Epithelial cell of proximal tubule (primary cell): Measurements from ENCODE around the gene TLE6. TPM values are rescaled to one million over a fixed set of nuclear protein-coding genes. Genes with fewer than 3 reads are reported as not detected.

Source experiments
- DNase-seq: peaks from one replicate; pipeline ENCODE4 v3.0.0-alpha.2; 2011; ENCODE audit warnings: low read depth
- H3K4me3 ChIP-seq: 2 replicates; pipeline ENCODE4 v1.5.1; 2011; ENCODE audit warnings: low read depth, mild to moderate bottlenecking, low read length
- CTCF ChIP-seq: conservative IDR thresholded peaks from 2 replicates; pipeline ENCODE4 v1.5.1; 2012; ENCODE audit warnings: low read depth, mild to moderate bottlenecking, low read length
- total RNA-seq: library from RNA; depleted of rRNA; stranded (reverse); fragments of >200 nt; gene quantifications from 2 replicates; pipeline ENCODE4 v1.2.3, GENCODE V29; 2015

TLE6 gene
- total RNA-seq, 1 donor from 2014 or later, result 0.58 TPM

- no peak for TF ChIP-seq CTCF
- no peak for DNase-seq
- H3K4me3 ChIP-seq, result no peak overlapping the region
Observed at GRCh38 chr19:3039641-3040077, 62.3 kb downstream of the TLE6 start.

DNA sequence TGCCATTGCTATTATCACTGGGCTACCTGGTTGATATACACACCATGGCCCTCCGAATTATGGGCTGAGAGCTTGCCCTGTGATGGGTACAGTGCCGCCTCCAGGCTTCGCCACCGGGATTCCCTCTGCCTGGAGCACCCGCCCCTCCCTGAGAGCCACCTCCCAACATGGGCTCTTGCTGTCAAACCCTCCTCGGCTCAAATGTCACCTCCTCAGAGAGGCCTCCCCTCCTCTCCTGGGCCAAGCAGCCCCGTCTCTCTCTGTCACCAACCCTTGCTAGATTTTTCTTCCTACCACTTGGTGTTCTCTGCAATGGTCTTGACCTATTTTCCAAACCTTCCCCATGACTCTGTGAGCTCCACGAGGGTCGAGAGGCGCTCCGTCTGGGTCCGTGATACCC is 64.0 kb downstream of the TLE6 start:
- no peak for TF ChIP-seq CTCF
- DNase-seq, result no peak
- H3K4me3 ChIP-seq, result no peak overlapping the region

GRCh38 chr19:3041761-3042620 is 64.6 kb downstream of the TLE6 start:
- no peak for DNase-seq
- TF ChIP-seq CTCF, result no peak
- H3K4me3 ChIP-seq, result no peak overlapping the region

GRCh38 chr19:3042621-3043267 is 65.4 kb downstream of the TLE6 start:
- TF ChIP-seq CTCF, result no peak
- no peak overlapping the region for H3K4me3 ChIP-seq
- DNase-seq, result no peak

Other genes with a start within 250 kb of the TLE6 start
- 42.4 and 53.1 TPM in 2 replicates for gene SLC39A3, start 237.5 kb upstream of the TLE6 start, total RNA-seq
- gene SGTA, start 194.3 kb upstream of the TLE6 start, total RNA-seq, result 106 and 113 TPM in 2 replicates
- gene THOP1, start 192.1 kb upstream of the TLE6 start, total RNA-seq, result 148 and 204 TPM in 2 replicates
- 1.9 and 2.5 TPM in 2 replicates for gene ZNF554, start 157.7 kb upstream of the TLE6 start, total RNA-seq
- 2.9 and 3.3 TPM in 2 replicates for gene ZNF555, start 136.1 kb upstream of the TLE6 start, total RNA-seq
- 0.06 TPM in 1 of 2 replicates, not detected in the other for gene ZNF556, start 110.2 kb upstream of the TLE6 start, total RNA-seq
- gene ZNF57, start 76.6 kb upstream of the TLE6 start, total RNA-seq, result 2.7 and 4.5 TPM in 2 replicates
- 1.6 and 2.6 TPM in 2 replicates for gene ZNF77, start 32.6 kb upstream of the TLE6 start, total RNA-seq
- 1.6 and 2.9 TPM in 2 replicates for gene TLE2, start 51.7 kb downstream of the TLE6 start, total RNA-seq
- gene TLE5, start 84.9 kb downstream of the TLE6 start, total RNA-seq, result 238 and 310 TPM in 2 replicates
- 40.5 and 75.6 TPM in 2 replicates for gene GNA11, start 116.8 kb downstream of the TLE6 start, total RNA-seq
- gene GNA15, start 158.5 kb downstream of the TLE6 start, total RNA-seq, result 1.2 TPM in 2 replicates
- gene S1PR4, start 201.2 kb downstream of the TLE6 start, total RNA-seq, result not detected in 2 replicates
- gene NCLN, start 208.4 kb downstream of the TLE6 start, total RNA-seq, result 59.7 and 116 TPM in 2 replicates
- gene CELF5, start 247.1 kb downstream of the TLE6 start, total RNA-seq, result not detected in 2 replicates